NCI-H2107 treated with DMSO at 0.1 percent for 48 hours (cell line): ENCODE data around the gene GADD45B.
"Not testable (repeated sequence)": the region's sequence is repeated elsewhere in the genome, so short reads cannot be mapped to it uniquely, and the experiment has no call there.

Experiments used
- DNase-seq: peaks from one replicate; lab custom pipeline; 2025; ENCODE audit not compliant: unreplicated experiment; lab: John Stamatoyannopoulos, UW

The GADD45B gene

DNA sequence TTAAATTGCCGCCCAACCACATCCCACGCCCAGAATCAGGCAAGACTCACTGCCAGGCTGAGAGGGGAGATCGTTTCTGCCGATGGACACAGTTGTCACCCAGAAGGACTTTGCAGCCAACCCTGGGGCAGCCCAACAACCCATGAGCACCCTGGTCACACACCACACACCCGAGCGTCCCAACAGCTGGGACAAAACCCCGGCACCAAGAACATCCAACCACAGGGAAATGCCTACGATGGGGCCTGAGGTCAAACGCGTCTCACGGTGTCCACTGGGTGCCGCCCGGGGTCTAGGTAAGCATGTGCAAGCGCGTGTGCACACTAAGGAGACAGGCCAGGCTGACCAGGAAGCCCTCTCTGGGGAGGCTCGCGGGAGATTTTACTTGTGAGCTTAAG lies 32.1 kb upstream of the GADD45B start:
- no peak for DNase-seq

DNA sequence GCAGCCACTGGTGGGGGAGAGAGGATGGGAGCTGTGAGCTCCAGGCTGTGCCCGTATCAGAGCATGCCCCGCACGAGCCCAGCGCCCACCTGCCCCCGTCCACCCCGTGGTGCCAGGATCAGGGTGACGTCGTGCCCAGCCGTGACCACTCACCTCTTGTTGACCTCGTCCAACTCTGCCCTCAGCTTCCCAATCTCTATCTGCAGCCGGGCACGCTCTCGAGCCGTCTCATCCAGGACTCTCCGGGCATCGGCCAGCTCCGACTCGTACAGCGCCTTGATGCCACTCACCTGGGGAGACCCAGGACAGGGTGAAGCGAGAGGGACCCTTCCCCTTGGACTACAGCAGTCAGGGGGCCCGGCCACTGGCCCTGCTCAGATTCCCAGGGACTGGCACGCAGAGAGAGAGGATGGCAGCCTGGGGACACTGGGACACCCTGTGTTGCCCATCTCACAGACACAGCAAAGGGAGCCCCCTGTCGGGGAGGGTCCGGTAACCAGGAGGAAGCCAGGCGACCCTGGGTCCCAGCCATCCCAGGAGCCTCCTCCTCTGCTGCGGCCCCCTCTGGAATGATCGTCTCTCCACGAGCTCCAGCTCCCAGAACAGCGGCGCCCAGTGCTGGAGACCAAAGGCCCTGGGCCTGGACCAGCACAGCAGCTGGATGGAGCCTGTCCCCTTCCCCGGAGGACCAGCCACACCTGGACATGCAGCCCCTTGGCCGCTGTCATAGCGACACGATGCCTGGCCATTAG lies 31.5 kb upstream of the GADD45B start:
- no peak for DNase-seq

DNA sequence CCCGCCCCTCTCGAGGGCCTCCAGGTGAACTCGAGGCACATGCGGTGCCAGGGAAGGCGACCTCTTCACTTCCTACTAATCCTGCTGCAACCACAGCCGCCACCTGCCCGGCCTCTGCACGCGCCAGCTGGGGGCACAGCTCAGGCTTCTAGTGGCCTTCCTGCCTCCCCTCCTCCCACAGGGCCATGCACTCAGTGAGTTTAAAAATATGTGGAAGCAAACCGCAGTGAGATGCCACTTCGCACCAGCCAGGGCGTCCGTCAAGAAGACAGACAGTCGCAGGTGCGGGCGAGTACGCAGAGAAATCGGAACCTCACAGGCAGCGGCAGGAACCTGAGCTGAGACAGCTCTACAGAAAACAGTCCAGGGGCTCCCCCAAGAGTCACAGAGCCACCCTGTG lies 29.5 kb upstream of the GADD45B start:
- peak; percentile 93 for DNase-seq

DNA sequence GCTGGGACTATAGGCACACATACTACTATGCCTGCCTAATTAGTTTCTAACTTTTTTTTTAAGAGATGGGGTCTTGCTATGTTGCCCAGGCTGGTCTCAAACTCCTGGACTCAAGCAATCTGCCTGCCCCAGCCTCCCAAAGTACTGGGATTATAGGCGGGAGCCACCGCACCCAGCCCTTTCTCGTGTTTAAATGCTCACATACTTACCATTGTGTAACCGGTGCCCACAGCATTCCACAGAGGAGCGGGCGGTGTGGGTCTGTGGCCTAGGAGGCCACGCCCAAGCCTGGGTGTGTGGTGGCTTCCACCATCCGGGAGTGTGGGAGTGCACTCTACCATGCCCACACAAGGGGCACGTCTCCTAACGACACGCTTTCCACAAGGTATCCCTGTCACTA lies 26.9 kb upstream of the GADD45B start:
- DNase-seq: no peak

DNA sequence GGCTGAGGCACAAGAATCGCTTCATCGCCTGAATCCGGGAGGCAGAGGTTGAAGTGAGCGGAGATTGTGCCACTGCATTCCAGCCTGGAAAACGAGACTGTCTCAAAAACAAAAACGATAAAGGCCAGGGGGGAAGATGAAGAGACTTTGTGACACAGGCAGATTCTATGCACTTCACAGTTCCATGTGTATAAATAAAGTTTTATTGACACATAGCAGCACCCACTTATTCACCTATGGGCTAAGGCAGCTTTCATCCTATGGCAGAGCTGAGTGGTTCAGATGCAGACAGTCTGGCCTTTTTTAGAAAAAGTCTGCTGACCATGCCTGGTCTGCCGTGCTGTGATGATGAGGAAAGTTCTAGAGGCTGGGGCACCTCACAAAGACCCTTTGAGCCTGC lies 24.8 kb upstream of the GADD45B start:
- no peak for DNase-seq

DNA sequence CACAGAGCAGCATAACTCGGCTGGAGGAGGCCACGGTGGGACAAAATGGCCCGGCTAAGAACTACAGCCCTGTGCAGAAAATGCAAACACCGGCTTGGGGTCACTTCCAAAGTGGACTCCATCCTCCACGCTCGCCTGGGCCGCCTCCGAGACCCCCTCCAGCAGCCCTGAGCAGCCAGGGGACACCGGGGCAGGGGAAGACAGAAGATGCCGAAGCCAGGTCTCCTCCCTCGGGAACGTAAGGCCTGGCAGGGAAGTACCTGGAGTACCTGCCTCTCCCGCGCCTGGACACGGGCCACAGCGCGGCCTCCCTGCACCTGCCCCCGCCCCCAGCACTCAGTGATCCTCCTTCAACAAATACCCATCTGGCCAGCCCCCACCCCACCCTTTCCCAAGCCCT lies 24.2 kb upstream of the GADD45B start:
- DNase-seq: no peak

DNA sequence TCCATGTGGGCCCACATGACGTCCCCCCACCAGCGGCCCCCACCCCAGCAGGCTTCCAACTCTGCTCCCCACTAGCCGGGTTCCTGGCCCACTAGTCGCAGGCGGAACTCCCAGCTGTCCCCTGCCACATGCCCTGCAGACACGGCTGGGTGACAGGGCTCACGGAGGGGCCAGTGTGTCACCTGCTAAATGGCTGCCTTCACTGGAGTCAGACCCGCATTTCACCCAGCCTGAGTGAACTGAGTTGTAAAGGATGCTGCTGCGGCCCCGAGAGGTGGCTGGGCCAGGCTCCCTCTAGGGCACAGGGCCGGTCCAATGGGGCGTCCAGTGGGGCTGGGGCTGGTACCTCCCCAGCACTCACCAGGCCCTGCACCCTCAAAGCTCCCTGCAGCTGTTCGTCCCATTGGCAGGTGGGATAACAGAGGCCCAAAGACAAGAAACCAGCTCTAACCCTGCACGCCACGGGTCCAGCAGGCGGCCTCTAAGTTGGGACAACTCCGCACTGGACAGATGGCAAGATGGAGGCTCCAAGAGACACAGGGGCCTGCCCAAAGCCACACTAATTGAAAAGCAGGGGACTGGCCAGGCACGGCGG lies 22.4 kb upstream of the GADD45B start:
- no peak for DNase-seq

DNA sequence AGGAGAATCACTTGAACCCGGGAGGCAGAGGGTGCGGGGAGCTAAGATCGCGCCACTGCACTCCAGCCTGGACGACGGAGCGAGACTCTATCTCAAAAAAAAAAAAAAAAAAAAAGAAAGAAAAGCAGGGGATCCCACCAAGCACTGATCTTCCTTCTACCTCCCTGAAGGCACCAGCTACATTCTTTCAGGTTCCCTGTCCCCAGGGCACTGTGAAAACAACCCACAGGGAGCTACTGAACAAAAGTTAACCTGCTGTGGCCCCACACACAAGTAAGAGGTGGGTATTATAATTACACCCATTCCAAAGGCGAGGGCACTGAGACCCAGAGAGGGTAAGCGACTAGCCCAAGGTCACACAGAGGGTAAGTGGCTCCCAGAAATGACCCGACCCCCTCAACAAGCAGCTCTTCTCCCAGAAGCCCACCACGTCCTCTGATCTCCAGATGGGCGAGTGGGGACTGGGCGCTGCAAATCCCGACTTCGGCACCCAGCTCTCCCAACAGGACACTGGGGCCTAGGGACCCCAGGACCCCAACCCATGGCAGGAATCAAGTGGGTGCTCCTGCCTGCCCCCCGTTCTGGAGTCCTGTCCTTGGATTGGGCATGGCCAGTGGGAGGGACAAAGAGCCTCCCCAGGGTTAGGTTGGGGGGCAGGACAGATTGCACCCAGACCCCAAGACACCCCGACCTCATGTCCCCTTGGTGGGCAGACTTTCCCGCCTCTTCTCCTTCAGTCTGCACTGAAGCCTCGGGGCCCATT lies 21.5 kb upstream of the GADD45B start:
- no peak for DNase-seq

DNA sequence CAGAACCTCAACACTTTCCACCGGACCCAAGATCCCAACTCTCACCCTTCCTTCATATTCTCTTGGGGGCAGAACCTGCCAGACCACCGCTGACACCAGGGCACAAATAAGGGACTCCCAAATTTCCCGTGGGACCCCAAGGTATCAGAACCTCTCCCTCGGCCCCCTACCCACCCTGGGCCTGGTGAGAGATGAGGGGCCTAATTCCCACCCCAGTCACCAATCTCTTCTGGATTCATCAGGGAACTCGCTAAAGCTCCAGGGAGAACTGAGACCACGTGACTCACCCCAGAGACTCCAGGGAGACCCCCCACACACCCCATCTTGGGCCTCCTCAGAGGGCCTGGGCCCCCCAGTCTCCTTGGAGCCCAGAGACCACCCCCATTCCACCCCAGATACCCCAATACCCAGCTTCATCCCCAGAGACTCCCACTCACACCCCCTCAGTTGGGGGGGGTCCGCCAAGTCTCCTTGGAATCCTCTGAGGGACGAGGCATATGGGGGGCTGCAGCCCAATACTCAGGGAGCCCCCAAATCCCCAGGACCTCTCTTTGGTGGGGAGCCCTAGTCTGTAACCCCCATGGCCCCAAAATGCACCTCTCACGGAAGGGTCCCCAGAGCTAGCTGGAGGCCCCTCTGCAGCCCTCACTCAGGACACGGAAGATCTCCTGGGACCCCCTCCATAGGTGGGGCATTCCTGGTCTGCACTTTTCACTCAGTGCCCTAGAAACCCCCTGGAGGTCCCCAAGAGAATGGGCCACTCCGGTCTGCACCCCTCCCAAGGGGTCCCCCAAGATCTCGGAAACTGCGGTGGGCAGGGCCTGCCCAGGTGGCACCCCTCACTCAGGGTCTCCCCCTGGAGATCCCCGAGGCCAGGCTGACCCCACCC lies 20.7 kb upstream of the GADD45B start:
- no peak for DNase-seq

DNA sequence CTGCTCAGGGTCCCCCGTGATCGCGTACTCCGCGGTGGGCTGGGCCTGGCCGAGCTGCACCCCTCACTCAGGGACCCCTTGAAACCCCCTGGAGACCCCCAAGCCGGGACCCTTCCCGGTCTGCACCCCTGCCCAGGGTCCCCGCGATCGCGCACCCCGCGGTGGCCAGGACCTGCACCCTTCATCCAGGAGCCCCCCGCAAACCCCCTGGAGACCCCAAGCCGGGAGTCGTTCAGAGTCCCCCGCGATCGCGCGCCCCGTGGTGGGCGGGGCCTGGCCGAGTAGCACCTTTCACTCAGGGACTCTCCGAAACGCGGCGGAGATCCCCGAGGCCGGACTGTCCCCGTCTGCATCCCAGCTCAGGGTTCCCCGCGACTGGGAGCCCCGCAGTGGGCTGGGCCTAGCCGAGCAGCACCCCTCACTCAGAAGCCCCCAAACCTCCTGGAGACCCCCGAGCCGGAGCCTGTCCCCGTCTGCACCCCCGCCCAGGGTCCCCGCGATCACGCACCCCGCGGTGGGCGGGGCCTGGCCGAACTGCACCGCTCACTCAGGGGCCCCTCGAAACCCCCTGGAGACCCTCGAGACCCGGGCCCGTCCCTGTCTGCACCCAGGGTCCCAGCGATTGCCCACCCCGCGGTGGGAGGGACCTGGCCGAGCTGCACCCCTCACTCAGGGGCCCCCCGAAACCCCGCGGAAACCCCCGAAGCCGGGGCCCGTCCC lies 19.9 kb upstream of the GADD45B start:
- no peak for DNase-seq

DNA sequence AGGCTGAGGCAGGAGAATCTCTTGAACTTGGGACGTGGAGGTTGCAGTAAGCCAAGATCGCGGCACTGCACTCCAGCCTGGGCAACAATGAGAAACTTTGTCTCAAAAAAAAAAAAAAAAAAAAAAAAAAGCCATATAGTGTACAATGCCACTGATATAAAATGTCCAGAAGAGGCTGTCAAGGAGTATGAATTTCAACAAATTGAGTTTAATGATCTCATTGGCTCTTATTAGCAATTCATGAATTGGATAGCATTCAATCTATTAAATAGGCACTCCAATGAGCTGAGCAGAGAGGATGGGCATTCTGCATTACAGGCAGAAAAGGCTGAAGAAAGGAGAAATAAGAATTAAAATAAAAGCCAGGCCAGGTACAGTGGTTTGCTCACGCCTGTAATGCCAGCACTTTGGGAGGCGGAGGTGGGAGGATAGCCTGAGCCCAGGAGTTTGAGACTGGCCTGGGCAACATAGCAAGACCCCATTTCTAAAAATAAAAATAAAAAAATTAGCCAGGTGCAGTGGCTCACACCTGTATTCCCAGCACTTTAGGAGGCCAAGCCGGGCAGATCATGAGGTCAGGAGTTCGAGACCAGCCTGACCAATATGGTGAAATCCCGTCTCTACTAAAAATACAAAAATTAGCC lies 18.4 kb upstream of the GADD45B start:
- DNase-seq: no peak

DNA sequence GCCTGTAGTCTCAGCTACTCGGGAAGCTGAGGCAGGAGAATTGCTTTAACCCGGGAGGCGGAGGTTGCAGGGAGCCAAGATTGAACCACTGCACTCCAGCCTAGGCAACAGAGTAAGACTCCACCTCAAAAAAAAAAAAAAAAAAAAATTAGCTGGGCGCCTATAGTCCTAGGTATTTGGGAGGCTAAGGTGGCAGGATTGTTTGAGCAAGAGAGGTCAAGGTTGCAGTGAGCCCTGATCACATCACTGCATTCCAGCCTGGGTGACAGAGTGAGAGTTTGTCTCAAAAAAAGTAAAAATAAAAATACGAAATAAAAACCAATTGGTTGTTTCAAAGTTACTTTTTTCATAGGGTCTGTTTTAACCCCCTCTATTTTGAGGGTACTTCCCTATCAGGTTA lies 17.9 kb upstream of the GADD45B start:
- no peak for DNase-seq

DNA sequence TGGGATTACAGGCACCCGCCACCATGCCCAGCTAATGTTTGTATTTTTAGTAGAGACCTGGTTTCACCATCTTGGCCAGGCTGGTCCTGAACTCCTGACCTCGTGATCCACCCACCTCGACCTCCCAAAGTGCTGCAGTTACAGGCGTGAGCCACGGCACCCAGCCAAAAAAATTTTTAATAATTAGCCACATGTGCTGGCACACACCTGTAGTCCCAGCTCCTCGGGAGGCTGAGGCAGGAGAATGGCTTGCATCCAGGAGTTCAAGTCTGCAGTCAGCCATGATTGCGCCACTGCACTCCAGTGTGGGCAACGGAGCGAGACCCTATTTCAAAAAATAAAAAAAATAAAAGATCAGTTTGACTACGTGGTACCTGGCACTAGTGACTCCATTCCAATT lies 17.2 kb upstream of the GADD45B start:
- not testable (repeated sequence) for DNase-seq

DNA sequence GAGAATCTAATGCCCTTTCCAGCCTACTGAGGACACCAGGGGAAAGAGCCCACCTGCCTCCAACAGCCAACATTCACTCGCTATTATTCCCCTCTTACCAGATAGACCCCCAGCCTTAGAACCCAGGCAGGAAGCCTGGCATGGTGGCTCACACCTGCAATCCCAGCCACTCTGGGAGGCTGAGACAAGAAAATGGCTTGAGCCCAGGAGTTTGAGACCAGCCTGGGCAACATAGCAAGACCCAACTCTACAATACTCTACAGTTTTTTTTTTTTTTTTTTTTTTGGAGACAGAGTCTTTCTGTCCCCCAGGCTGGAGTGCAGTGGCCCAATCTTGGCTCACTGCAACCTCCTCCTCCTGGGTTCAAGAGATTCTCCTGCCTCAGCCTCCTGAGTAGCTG lies 15.7 kb upstream of the GADD45B start:
- no peak for DNase-seq

DNA sequence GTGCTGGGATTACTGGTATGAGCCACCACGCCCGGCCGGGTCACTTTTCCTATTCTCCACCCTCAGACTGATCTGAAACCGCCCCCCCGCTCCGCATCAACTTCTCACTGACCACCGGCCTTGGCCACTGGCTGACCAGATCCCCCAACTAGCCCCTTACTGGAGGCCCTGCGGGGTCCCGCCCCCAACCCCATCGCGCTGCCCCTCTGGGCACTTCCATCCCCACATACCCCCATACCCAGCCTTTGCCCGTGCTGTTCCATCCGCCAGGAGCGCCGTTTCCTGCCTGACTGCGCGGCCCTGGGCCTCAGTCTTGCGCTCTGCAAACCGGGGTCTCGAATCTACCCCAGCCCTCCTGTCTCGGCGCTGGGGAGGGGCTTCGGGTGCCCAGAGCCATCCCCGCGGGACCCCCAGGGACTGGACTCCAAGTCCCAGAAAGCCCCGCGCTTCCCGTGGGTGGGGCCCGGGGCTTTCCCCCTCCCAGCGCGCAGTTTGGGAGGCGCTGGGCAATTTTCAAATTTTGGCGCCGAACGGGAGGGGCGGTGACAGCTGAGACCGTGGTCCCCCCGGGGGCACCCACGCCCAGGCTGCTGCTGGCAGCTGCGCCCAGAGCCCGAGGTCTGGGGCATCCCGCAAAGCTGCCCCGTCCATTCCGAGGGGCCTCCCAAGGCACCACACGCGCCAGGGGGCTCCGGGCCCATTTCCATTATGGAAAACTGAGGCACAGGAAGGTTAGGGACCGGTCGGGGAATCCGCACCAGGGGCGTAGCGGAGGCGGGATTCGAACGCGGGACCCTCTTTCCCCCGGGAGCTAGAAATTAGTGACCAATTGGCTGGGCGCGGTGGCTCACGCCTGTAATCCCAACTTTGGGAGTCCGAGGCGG lies 13.9 kb upstream of the GADD45B start:
- DNase-seq: no peak

DNA sequence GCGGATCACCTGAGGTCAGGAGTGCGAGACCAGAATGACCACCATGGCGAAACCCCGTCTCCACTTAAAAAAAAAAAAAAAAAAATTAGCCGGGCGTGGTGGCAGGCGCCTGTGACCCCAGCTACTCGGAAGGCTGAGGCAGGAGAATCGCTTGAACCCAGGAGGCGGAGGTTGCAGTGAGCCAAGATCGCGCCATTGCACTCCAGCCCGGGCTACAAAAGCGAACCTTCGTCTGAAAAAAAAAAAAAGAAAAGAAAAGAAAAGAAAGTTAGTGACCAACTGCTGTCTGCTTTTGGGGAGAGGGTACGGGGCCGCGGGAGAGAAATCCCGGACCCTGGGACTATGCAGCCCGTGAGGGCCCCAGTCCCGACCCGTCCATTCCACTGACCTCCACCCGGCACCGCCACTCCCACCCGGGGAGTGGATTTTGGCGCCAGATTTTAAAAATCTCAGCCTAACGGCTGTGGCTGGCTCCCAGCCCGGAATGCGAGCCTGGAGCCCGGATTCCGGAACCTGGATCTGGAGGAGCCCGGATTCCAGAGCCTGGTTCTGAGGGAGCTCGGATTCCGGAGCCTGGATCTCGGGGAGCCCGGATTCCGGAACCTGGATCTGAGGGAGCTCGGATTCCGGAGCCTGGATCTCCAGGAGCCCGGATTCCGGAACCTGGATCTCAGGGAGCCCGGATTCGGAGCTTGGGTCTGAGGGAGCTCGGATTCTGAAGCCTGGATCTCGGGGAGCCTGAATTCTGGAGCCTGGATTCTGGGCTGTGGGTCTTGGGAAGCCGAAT lies 13.1 kb upstream of the GADD45B start:
- no peak for DNase-seq

DNA sequence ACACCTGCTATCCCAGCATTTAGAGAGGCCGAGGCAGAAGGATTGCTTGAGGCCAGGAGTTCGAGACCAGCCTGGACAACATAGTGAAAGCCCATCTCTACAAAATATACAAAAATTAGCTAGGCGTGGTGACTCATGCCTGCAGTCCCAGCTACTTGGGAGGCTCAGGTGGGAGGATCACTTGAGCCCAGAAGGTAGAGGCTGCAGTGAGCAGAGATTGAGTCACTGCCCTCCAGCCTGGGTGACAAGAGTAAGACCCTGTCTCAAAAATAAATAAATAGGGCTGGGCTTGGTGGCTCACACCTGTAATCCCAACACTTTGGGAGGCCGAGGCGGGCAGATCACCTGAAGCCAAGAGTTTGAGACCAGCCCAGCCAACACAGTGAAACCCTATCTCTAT lies 12.2 kb upstream of the GADD45B start:
- not testable (repeated sequence) for DNase-seq

DNA sequence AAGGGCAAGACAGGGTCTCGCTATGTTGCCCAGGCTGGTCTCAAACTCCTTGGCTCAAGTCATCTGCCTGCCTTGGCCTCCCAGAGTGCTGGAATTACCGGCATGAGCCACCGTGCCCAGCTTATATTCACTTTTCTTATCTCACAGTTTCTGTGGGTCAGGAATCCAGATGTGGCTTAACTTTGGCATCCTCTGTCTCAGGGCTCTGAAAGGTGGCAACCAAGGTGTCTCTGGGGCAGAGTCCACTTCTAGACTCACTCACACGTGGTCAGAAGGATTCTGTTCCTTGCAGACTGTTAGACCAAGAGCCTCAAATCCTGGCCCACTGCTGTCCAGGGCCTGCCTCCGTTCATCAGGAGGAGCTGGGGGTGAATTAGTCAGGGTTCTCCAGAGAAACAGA lies 11.5 kb upstream of the GADD45B start:
- DNase-seq: no peak
